Thyroid gland (tissue), 4 donors: ENCODE measurements around the gene FBXL17. TPM values are rescaled to one million over a fixed set of nuclear protein-coding genes. Genes with fewer than 3 reads are reported as not detected.
A peak's percentile ranks its signal among the peaks of the same experiment; 100 is the strongest.

ENCODE experiments used
- DNase-seq, 2 donors: peaks; one replicate each; pipeline ENCODE4 v3.0.0-alpha.2; 2019
- H3K27ac ChIP-seq, 3 donors: fragments of 200-600 bp; sonication (generic); 1 replicate in 2 of 3; 2 replicates in 1 of 3; pipeline ENCODE4 v1.5.1; 2016 to 2019; ENCODE audit warnings: mild to moderate bottlenecking in 1 of 3, moderate library complexity in 1 of 3
- H3K27me3 ChIP-seq: fragments of 200-600 bp; sonication (generic); one replicate; pipeline ENCODE4 v1.5.1; 2019
- H3K36me3 ChIP-seq, 2 donors: fragments of 200-600 bp; sonication (generic); one replicate each; pipeline ENCODE4 v1.5.1; 2016 to 2019
- H3K4me1 ChIP-seq, 2 donors: fragments of 200-600 bp; sonication (generic); one replicate each; pipeline ENCODE4 v1.5.1; 2017 to 2019
- H3K4me3 ChIP-seq, 3 donors: fragments of 200-600 bp; sonication (generic); replicated peaks in 1 of 3; 1 replicate in 2 of 3; 2 replicates in 1 of 3; pipeline ENCODE4 v1.5.1; 2016; ENCODE audit warnings: mild to moderate bottlenecking in 1 of 3
- H3K9me3 ChIP-seq: fragments of 200-600 bp; sonication (generic); one replicate; pipeline ENCODE4 v1.5.1; 2017
- POLR2A ChIP-seq, 2 donors: fragments of 450-650 bp; IDR thresholded peaks; one replicate each; pipeline ENCODE4 v1.6.1; 2017; ENCODE audit warnings: antibody characterized with exemption in 2 of 2, mild to moderate bottlenecking in 2 of 2, moderate library complexity in 1 of 2
- WGBS, 2 donors: methylation state at CpG; one replicate each; pipeline ENCODE4 v1.1.5; 2017; 5-methylcytosine and 5-hydroxymethylcytosine counted together
- intact Hi-C: fragments of 100-400 bp; cut with DNase I; formaldehyde crosslinking; loops from one replicate; pipeline ENCODE4 v1.15.1; 2023
- total RNA-seq, 4 donors: library from RNA; depleted of rRNA; stranded (reverse); fragments of >200 nt; gene quantifications; one replicate each; pipeline ENCODE4 v1.2.3, GENCODE V29; 2016
- TF ChIP-seq, protein P1 (sequence below), 6 experiments: fragments of 200-600 bp in 3 of 6; fragments of 450-650 bp in 3 of 6; sonication (generic) in 3 of 6; IDR thresholded peaks; one replicate each; pipeline ENCODE4 v1.5.1; 2016 to 2019; ENCODE audit warnings: antibody characterized with exemption in 6 of 6, mild to moderate bottlenecking in 2 of 6, inconsistent platforms in 1 of 6, moderate library complexity in 1 of 6

FBXL17 gene
- total RNA-seq, 4 donors from 2014 or later: 37.6 to 77.7 (median 55.6) TPM

GRCh38 chr5:108387758-108388157 lies 5.9 kb upstream of the FBXL17 start:
- no peaks in the 10 kb centered on the region for H3K27me3 ChIP-seq
- DNase-seq: no peak
- WGBS, 2 donors: 83 to 84% methylated on average over 3 of the region's 3 CpGs
- no peak overlapping the region for H3K27ac ChIP-seq
- peaks cover 5 to 6% of the 10 kb centered on the region in 2 donors for H3K4me1 ChIP-seq
- H3K9me3 ChIP-seq: no peaks in the 10 kb centered on the region
- intact Hi-C loops: no loop called here
- no peaks in the 10 kb centered on the region for H3K36me3 ChIP-seq
- TF ChIP-seq POLR2A (IDR thresholded peaks at IDR 0.05): no peak
- TF ChIP-seq, protein P1, sequence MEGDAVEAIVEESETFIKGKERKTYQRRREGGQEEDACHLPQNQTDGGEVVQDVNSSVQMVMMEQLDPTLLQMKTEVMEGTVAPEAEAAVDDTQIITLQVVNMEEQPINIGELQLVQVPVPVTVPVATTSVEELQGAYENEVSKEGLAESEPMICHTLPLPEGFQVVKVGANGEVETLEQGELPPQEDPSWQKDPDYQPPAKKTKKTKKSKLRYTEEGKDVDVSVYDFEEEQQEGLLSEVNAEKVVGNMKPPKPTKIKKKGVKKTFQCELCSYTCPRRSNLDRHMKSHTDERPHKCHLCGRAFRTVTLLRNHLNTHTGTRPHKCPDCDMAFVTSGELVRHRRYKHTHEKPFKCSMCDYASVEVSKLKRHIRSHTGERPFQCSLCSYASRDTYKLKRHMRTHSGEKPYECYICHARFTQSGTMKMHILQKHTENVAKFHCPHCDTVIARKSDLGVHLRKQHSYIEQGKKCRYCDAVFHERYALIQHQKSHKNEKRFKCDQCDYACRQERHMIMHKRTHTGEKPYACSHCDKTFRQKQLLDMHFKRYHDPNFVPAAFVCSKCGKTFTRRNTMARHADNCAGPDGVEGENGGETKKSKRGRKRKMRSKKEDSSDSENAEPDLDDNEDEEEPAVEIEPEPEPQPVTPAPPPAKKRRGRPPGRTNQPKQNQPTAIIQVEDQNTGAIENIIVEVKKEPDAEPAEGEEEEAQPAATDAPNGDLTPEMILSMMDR (IDR thresholded peaks at IDR 0.05): no peak
- no peak overlapping the region for H3K4me3 ChIP-seq

GRCh38 chr5:108386345-108387061 lies 4.6 kb upstream of the FBXL17 start:
- TF ChIP-seq, protein P1 (IDR thresholded peaks at IDR 0.05): no peak
- TF ChIP-seq POLR2A (IDR thresholded peaks at IDR 0.05): no peak
- no peak for DNase-seq
- H3K36me3 ChIP-seq: no peaks in the 10 kb centered on the region
- intact Hi-C loops: no loop called here
- 83 to 95% methylated on average over 3 of the region's 3 CpGs for WGBS, 2 donors
- H3K27me3 ChIP-seq: no peaks in the 10 kb centered on the region
- no peaks in the 10 kb centered on the region for H3K9me3 ChIP-seq
- no peak overlapping the region for H3K27ac ChIP-seq
- no peak overlapping the region for H3K4me3 ChIP-seq
- peaks cover 5 to 7% of the 10 kb centered on the region in 2 donors for H3K4me1 ChIP-seq

DNA sequence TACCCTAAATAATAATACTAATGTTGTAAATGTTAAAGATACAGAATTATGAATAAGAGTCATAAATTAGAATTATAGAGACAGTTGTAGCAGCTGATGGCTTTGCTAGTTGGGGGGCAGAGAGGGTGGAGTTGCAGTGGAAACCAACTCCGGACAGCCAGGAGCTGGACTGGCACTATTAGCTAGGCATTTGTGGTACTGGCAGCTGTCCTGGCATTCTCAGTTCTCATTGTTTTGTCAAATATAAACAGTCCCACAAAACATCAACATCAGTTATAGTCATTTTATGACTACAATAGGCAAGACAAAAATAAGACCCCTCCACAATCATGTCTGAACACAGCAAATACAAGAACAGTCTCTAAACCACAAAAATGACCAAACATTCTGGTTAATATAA lies 2.8 kb upstream of the FBXL17 start:
- H3K4me1 ChIP-seq: peaks cover 9 to 10% of the 10 kb centered on the region in 2 donors
- DNase-seq: no peak
- TF ChIP-seq, protein P1 (IDR thresholded peaks at IDR 0.05): no peak
- TF ChIP-seq POLR2A (IDR thresholded peaks at IDR 0.05): no peak
- WGBS, 2 donors: 78 to 89% methylated on average over 1 of the region's 1 CpG
- H3K36me3 ChIP-seq: no peaks in the 10 kb centered on the region
- no peak overlapping the region for H3K27ac ChIP-seq
- no peaks in the 10 kb centered on the region for H3K27me3 ChIP-seq
- H3K4me3 ChIP-seq: no peak overlapping the region
- intact Hi-C loops: no loop called here
- H3K9me3 ChIP-seq: no peaks in the 10 kb centered on the region

GRCh38 chr5:108382784-108383330 lies 959 bp upstream of the FBXL17 start:
- Histone ChIP-seq H3K36me3 (no peaks in the 10 kb centered on the region), H3K4me1 (peaks cover 13 to 15% of the 10 kb centered on the region in 2 donors), H3K4me3 (peak overlapping the region; percentile 75 to 95 (median 85)), H3K27ac (peak overlapping the region; percentile 97 to 100 (median 98)), H3K9me3 (no peaks in the 10 kb centered on the region), H3K27me3 (no peaks in the 10 kb centered on the region)
- DNase-seq: no peak
- WGBS, 2 donors: 9 to 11% methylated on average over 9 of the region's 9 CpGs
- intact Hi-C loops: no loop called here
- TF ChIP-seq, protein P1 (IDR thresholded peaks at IDR 0.05): no peak
- TF ChIP-seq POLR2A (IDR thresholded peaks at IDR 0.05): no peak

GRCh38 chr5:108381350-108381953 lies 446 bp downstream of the FBXL17 start:
- peak in 1 of 2 donors; percentile 75 for TF ChIP-seq POLR2A (IDR thresholded peaks at IDR 0.05)
- TF ChIP-seq, protein P1 (IDR thresholded peaks at IDR 0.05): peak in 3 of 6 experiments; percentile 3 to 15 (median 13)
- Histone ChIP-seq H3K4me1 (peaks cover 13 to 15% of the 10 kb centered on the region in 2 donors), H3K4me3 (peak overlapping the region; percentile 75 to 95 (median 85)), H3K9me3 (no peaks in the 10 kb centered on the region), H3K36me3 (no peaks in the 10 kb centered on the region), H3K27ac (peak overlapping the region; percentile 97 to 100 (median 98)), H3K27me3 (no peaks in the 10 kb centered on the region)
- peak; percentile 78 to 84 for DNase-seq
- WGBS, 2 donors: 0% methylated on average over 11 of the region's 74 CpGs; no CpG with 5 or more reads in 1 of the 2 donors
- intact Hi-C loops: no loop called here
